IPS-NIHi7 (cell line): ENCODE results near the gene STH.
"Not testable (repeated sequence)": the region's sequence is repeated elsewhere in the genome, so short reads cannot be mapped to it uniquely, and the experiment has no call there.

Source experiments
- DNase-seq: peaks from one replicate; pipeline ENCODE4 v3.0.0; 2012; ENCODE audit warnings: mixed read lengths; ENCODE audit errors: extremely low spot score

The STH gene

GRCh38 chr17:46003907-46004748 lies 5.1 kb downstream of the STH start:
- no peak for DNase-seq

- DNase-seq = not testable (repeated sequence)
Observed at GRCh38 chr17:46006082-46006481, 7.0 kb downstream of the STH start.

DNA sequence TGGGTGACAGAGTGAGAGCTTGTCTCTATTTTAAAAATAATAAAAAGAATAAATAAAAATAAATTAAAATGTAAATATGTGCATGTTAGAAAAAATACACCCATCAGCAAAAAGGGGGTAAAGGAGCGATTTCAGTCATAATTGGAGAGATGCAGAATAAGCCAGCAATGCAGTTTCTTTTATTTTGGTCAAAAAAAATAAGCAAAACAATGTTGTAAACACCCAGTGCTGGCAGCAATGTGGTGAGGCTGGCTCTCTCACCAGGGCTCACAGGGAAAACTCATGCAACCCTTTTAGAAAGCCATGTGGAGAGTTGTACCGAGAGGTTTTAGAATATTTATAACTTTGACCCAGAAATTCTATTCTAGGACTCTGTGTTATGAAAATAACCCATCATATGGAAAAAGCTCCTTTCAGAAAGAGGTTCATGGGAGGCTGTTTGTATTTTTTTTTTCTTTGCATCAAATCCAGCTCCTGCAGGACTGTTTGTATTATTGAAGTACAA lies 8.5 kb downstream of the STH start:
- no peak for DNase-seq

- DNase-seq = no peak
Observed at GRCh38 chr17:46008591-46008990, 9.5 kb downstream of the STH start.

GRCh38 chr17:46009681-46010596 lies 10.9 kb downstream of the STH start:
- DNase-seq = no peak

DNA sequence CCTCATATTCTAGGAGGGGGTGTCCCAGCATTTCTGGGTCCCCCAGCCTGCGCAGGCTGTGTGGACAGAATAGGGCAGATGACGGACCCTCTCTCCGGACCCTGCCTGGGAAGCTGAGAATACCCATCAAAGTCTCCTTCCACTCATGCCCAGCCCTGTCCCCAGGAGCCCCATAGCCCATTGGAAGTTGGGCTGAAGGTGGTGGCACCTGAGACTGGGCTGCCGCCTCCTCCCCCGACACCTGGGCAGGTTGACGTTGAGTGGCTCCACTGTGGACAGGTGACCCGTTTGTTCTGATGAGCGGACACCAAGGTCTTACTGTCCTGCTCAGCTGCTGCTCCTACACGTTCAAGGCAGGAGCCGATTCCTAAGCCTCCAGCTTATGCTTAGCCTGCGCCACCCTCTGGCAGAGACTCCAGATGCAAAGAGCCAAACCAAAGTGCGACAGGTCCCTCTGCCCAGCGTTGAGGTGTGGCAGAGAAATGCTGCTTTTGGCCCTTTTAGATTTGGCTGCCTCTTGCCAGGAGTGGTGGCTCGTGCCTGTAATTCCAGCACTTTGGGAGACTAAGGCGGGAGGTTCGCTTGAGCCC lies 11.6 kb downstream of the STH start:
- DNase-seq = peak; percentile 39

- DNase-seq = no peak
Observed at GRCh38 chr17:46011711-46012505, 12.9 kb downstream of the STH start.

DNA sequence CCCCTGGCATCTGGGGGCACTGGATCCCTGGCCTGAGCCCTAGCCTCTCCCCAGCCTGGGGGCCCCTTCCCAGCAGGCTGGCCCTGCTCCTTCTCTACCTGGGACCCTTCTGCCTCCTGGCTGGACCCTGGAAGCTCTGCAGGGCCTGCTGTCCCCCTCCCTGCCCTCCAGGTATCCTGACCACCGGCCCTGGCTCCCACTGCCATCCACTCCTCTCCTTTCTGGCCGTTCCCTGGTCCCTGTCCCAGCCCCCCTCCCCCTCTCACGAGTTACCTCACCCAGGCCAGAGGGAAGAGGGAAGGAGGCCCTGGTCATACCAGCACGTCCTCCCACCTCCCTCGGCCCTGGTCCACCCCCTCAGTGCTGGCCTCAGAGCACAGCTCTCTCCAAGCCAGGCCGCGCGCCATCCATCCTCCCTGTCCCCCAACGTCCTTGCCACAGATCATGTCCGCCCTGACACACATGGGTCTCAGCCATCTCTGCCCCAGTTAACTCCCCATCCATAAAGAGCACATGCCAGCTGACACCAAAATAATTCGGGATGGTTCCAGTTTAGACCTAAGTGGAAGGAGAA lies 13.5 kb downstream of the STH start:
- DNase-seq = no peak

DNA sequence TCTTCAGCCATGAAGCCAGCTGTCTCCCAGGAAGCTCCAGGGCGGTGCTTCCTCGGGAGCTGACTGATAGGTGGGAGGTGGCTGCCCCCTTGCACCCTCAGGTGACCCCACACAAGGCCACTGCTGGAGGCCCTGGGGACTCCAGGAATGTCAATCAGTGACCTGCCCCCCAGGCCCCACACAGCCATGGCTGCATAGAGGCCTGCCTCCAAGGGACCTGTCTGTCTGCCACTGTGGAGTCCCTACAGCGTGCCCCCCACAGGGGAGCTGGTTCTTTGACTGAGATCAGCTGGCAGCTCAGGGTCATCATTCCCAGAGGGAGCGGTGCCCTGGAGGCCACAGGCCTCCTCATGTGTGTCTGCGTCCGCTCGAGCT lies 14.1 kb downstream of the STH start:
- no peak for DNase-seq

- DNase-seq = no peak
Observed at GRCh38 chr17:46013502-46014165, 14.6 kb downstream of the STH start.

- not testable (repeated sequence) for DNase-seq
Observed at GRCh38 chr17:46019408-46019925, 20.4 kb downstream of the STH start.

GRCh38 chr17:46020023-46020761 lies 21.1 kb downstream of the STH start:
- no peak for DNase-seq

DNA sequence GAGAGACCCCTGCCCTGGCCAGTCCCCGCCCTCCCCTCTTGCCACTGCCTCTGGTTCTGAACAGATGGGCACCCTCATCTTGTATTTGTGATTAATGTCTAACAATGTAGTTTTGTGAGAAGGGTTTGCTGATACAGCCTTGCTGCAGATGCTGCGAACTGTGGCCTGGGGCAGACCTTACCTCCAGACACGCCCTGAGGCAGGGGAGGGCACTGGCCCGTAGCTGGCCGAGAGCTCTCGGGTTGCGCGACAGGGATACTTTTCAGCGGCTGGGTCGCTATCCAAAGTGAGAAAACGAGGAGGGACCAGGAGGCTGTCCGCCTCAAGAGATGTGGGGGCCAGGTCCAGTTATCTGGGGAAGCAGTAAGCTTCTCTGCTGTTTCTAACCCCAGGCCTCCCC lies 21.9 kb downstream of the STH start:
- DNase-seq = no peak

GRCh38 chr17:46023366-46023765 lies 24.3 kb downstream of the STH start:
- not testable (repeated sequence) for DNase-seq

- no peak for DNase-seq
Observed at GRCh38 chr17:46023783-46024388, 24.8 kb downstream of the STH start.

GRCh38 chr17:46024590-46024989 lies 25.5 kb downstream of the STH start:
- DNase-seq = no peak

GRCh38 chr17:46025060-46025459 lies 26.0 kb downstream of the STH start:
- DNase-seq = no peak

DNA sequence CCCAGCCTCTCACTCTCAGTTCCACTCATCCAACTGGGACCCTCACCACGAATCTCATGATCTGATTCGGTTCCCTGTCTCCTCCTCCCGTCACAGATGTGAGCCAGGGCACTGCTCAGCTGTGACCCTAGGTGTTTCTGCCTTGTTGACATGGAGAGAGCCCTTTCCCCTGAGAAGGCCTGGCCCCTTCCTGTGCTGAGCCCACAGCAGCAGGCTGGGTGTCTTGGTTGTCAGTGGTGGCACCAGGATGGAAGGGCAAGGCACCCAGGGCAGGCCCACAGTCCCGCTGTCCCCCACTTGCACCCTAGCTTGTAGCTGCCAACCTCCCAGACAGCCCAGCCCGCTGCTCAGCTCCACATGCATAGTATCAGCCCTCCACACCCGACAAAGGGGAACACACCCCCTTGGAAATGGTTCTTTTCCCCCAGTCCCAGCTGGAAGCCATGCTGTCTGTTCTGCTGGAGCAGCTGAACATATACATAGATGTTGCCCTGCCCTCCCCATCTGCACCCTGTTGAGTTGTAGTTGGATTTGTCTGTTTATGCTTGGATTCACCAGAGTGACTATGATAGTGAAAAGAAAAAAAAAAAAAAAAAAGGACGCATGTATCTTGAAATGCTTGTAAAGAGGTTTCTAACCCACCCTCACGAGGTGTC lies 26.6 kb downstream of the STH start:
- no peak for DNase-seq
